Endodermal cell (in vitro differentiated cells): ENCODE data around the gene CHMP4B. TPM values are rescaled to one million over a fixed set of nuclear protein-coding genes. Genes with fewer than 3 reads are reported as not detected.

Source experiments
- DNase-seq: peaks from one replicate; pipeline ENCODE4 v3.0.0-alpha.2; 2017
- H3K27ac ChIP-seq: 2 replicates; pipeline ENCODE4 v1.5.1; 2013; ENCODE audit warnings: mild to moderate bottlenecking, low read depth, low read length, moderate library complexity
- H3K27me3 ChIP-seq: 2 replicates; pipeline ENCODE4 v1.6.1; 2013; ENCODE audit warnings: mild to moderate bottlenecking, low read length, moderate library complexity; ENCODE audit not compliant: insufficient read depth, control insufficient read depth, poor library complexity, severe bottlenecking
- H3K36me3 ChIP-seq: 2 replicates; pipeline ENCODE4 v1.7.0; 2013; ENCODE audit warnings: mild to moderate bottlenecking, low read length, moderate library complexity; ENCODE audit not compliant: control insufficient read depth, insufficient read depth
- H3K4me1 ChIP-seq: one replicate; pipeline ENCODE4 v1.7.0; 2013; ENCODE audit warnings: low read length; ENCODE audit not compliant: control insufficient read depth, insufficient read depth
- H3K4me3 ChIP-seq: 2 replicates; pipeline ENCODE4 v1.5.1; 2013; ENCODE audit warnings: mild to moderate bottlenecking, low read length, moderate library complexity
- H3K9ac ChIP-seq: 2 replicates; pipeline ENCODE4 v1.6.1; 2013; ENCODE audit warnings: mild to moderate bottlenecking, low read length, moderate library complexity; ENCODE audit not compliant: poor library complexity, severe bottlenecking; ENCODE audit errors: extremely low read depth
- H3K9me3 ChIP-seq: 2 replicates; pipeline ENCODE4 v1.6.1; 2013; ENCODE audit warnings: mild to moderate bottlenecking, low read length, moderate library complexity; ENCODE audit not compliant: control insufficient read depth
- H3K27ac Mint-ChIP-seq: 2 replicates; pipeline ENCODE4 v1.8.0; 2020; ENCODE audit warnings: mixed read lengths
- H3K27me3 Mint-ChIP-seq: 2 replicates; pipeline ENCODE4 v1.8.0; 2021; ENCODE audit warnings: mild to moderate bottlenecking, mixed read lengths; ENCODE audit not compliant: insufficient read depth
- H3K36me3 Mint-ChIP-seq: 2 replicates; pipeline ENCODE4 v1.8.0; 2020; ENCODE audit warnings: low read depth, mixed read lengths
- H3K4me1 Mint-ChIP-seq: 2 replicates; pipeline ENCODE4 v1.8.0; 2020; ENCODE audit warnings: mixed read lengths
- H3K4me3 Mint-ChIP-seq: 2 replicates; pipeline ENCODE4 v1.8.0; 2020; ENCODE audit warnings: mild to moderate bottlenecking, moderate library complexity, mixed read lengths
- H3K9me3 Mint-ChIP-seq: 2 replicates; pipeline ENCODE4 v1.8.0; 2020; ENCODE audit warnings: mild to moderate bottlenecking, mixed read lengths
- CTCF ChIP-seq: fragments of 200-600 bp; sonication (generic); conservative IDR thresholded peaks from 2 replicates; pipeline ENCODE4 v1.5.0; 2021; ENCODE audit warnings: antibody characterized with exemption, mild to moderate bottlenecking
- WGBS, 2 experiments: methylation state at CpG; one replicate each; pipeline versions ENCODE4 v1.1.5 to v1.1.7; 2013; ENCODE audit warnings: missing lambda C conversion rate in 2 of 2, mixed read lengths in 1 of 2; ENCODE audit not compliant: insufficient coverage in 1 of 2, insufficient read length in 1 of 2; 5-methylcytosine and 5-hydroxymethylcytosine counted together
- total RNA-seq, 2 donors: library from RNA; stranded (reverse); fragmentation: NEBNext Ultra II Directional in 1 of 2; extraction: Animal tissue kit (Norgen Biotek cat#: 25700) in 1 of 2; gene quantifications; 2 replicates in 1 of 2; 3 replicates in 1 of 2; pipeline ENCODE4 v1.2.1, GENCODE V29; 2021

The CHMP4B gene
- total RNA-seq, 2 donors from 2014 or later = 81.5 to 116 TPM

GRCh38 chr20:33830371-33830770 lies 19.2 kb downstream of the CHMP4B start:
- H3K27ac ChIP-seq = no peak overlapping the region
- H3K9me3 ChIP-seq = peaks cover 6% of the 10 kb centered on the region
- Mint-ChIP-seq H3K36me3 (peaks cover 31% of the 10 kb centered on the region), H3K27ac (no peak overlapping the region), H3K27me3 (no peaks in the 10 kb centered on the region), H3K4me1 (peaks cover 71% of the 10 kb centered on the region), H3K9me3 (peaks cover 2% of the 10 kb centered on the region), H3K4me3 (no peak overlapping the region)
- H3K4me1 ChIP-seq = peaks cover 26% of the 10 kb centered on the region
- H3K4me3 ChIP-seq = no peak overlapping the region
- TF ChIP-seq CTCF = no peak
- no peak overlapping the region for H3K9ac ChIP-seq
- WGBS, 2 experiments = 83 to 98% methylated on average over 1 to 4 of the region's 4 CpGs
- H3K36me3 ChIP-seq = peaks cover 6% of the 10 kb centered on the region
- DNase-seq = no peak
- no peaks in the 10 kb centered on the region for H3K27me3 ChIP-seq

- 56 to 79% methylated on average over 3 to 11 of the region's 11 CpGs for WGBS, 2 experiments
- Mint-ChIP-seq H3K27me3 (no peaks in the 10 kb centered on the region), H3K36me3 (peaks cover 38% of the 10 kb centered on the region), H3K9me3 (peaks cover 5% of the 10 kb centered on the region), H3K27ac (peak overlapping the region; percentile 3), H3K4me1 (peaks cover 59% of the 10 kb centered on the region), H3K4me3 (no peak overlapping the region)
- H3K4me3 ChIP-seq = no peak overlapping the region
- DNase-seq = no peak
- H3K9me3 ChIP-seq = peaks cover 12% of the 10 kb centered on the region
- H3K27ac ChIP-seq = peak overlapping the region; percentile 84
- no peak for TF ChIP-seq CTCF
- peaks cover 10% of the 10 kb centered on the region for H3K36me3 ChIP-seq
- peaks cover 16% of the 10 kb centered on the region for H3K4me1 ChIP-seq
- H3K27me3 ChIP-seq = no peaks in the 10 kb centered on the region
- no peak overlapping the region for H3K9ac ChIP-seq
Measured at GRCh38 chr20:33832103-33832804, 21.1 kb downstream of the CHMP4B start.

GRCh38 chr20:33833333-33833732 lies 22.2 kb downstream of the CHMP4B start:
- Mint-ChIP-seq H3K27me3 (no peaks in the 10 kb centered on the region), H3K4me3 (no peak overlapping the region), H3K27ac (peak overlapping the region; percentile 59), H3K4me1 (peaks cover 59% of the 10 kb centered on the region), H3K9me3 (peaks cover 5% of the 10 kb centered on the region), H3K36me3 (peaks cover 38% of the 10 kb centered on the region)
- WGBS, 2 experiments = 36 to 50% methylated on average over 1 of the region's 1 CpG
- Histone ChIP-seq H3K27me3 (no peaks in the 10 kb centered on the region), H3K4me1 (peaks cover 11% of the 10 kb centered on the region), H3K9ac (no peak overlapping the region), H3K4me3 (no peak overlapping the region), H3K9me3 (peaks cover 12% of the 10 kb centered on the region), H3K27ac (peak overlapping the region; percentile 58), H3K36me3 (peaks cover 10% of the 10 kb centered on the region)
- no peak for DNase-seq
- TF ChIP-seq CTCF = no peak
